ENCODE results near the gene IGFN1.

DNA sequence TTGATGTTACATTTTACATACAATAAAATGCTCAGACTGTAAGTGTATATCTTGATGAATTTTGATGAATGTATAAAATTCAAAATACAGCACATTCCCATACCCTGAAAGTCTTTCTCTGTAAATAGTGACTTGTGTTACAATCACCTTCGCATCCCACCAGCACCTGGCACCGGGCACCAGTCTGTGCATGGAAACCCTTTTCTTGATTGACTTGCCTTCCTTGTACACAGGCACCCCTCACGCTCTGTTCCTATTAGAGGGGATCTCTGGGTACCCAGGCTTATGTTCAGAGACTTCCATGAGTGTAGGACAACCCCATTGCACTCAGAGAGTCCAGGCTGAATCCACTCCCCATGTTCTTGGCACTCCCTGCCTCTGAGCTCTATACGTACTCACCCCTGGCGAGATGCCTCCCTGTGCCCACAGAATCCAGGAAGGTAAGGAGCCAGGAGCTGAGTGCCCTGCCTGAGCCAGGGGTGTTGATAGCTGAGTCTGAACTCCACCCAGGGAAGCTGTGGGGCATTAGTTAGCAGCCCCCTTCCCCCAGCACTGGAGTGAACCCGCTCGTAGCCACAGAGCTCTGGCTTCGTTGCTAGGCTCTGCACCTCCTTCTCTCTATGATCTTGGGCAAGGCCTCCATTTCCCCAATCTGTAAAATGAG, 70.2 kb downstream of the IGFN1 start:
- TF ChIP-seq JUN (IDR thresholded peaks at IDR 0.05; ENCODE audit: borderline replicate concordance, low read depth, low read length) (no peak), JUN (CRISPR knock-in tag; IDR thresholded peaks at IDR 0.05; ENCODE audit: borderline replicate concordance) (no peak), KDM1A (IDR thresholded peaks at IDR 0.05) (no peak), GATA2 (CRISPR knock-in tag; IDR thresholded peaks at IDR 0.05) (no peak), MCM7 (IDR thresholded peaks at IDR 0.05) (no peak), KAT7 (CRISPR knock-in tag; IDR thresholded peaks at IDR 0.05; ENCODE audit: borderline replicate concordance) (no peak), SAFB2 (IDR thresholded peaks at IDR 0.05; ENCODE audit: borderline replicate concordance, low read depth, low read length, severe bottlenecking) (no peak)
- TF ChIP-seq, protein P1, sequence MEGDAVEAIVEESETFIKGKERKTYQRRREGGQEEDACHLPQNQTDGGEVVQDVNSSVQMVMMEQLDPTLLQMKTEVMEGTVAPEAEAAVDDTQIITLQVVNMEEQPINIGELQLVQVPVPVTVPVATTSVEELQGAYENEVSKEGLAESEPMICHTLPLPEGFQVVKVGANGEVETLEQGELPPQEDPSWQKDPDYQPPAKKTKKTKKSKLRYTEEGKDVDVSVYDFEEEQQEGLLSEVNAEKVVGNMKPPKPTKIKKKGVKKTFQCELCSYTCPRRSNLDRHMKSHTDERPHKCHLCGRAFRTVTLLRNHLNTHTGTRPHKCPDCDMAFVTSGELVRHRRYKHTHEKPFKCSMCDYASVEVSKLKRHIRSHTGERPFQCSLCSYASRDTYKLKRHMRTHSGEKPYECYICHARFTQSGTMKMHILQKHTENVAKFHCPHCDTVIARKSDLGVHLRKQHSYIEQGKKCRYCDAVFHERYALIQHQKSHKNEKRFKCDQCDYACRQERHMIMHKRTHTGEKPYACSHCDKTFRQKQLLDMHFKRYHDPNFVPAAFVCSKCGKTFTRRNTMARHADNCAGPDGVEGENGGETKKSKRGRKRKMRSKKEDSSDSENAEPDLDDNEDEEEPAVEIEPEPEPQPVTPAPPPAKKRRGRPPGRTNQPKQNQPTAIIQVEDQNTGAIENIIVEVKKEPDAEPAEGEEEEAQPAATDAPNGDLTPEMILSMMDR (IDR thresholded peaks at IDR 0.05 in 2 of 3, conservative IDR thresholded peaks at IDR 0.05 in 1 of 3; ENCODE audit: insufficient read depth in 2 of 3, low read depth in 1 of 3, low read length in 3 of 3): no peak
- TF ChIP-seq, protein P2, sequence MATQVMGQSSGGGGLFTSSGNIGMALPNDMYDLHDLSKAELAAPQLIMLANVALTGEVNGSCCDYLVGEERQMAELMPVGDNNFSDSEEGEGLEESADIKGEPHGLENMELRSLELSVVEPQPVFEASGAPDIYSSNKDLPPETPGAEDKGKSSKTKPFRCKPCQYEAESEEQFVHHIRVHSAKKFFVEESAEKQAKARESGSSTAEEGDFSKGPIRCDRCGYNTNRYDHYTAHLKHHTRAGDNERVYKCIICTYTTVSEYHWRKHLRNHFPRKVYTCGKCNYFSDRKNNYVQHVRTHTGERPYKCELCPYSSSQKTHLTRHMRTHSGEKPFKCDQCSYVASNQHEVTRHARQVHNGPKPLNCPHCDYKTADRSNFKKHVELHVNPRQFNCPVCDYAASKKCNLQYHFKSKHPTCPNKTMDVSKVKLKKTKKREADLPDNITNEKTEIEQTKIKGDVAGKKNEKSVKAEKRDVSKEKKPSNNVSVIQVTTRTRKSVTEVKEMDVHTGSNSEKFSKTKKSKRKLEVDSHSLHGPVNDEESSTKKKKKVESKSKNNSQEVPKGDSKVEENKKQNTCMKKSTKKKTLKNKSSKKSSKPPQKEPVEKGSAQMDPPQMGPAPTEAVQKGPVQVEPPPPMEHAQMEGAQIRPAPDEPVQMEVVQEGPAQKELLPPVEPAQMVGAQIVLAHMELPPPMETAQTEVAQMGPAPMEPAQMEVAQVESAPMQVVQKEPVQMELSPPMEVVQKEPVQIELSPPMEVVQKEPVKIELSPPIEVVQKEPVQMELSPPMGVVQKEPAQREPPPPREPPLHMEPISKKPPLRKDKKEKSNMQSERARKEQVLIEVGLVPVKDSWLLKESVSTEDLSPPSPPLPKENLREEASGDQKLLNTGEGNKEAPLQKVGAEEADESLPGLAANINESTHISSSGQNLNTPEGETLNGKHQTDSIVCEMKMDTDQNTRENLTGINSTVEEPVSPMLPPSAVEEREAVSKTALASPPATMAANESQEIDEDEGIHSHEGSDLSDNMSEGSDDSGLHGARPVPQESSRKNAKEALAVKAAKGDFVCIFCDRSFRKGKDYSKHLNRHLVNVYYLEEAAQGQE (IDR thresholded peaks at IDR 0.05; ENCODE audit: borderline replicate concordance): no peak
- TF ChIP-seq, protein P2 (CRISPR knock-in tag; IDR thresholded peaks at IDR 0.05; ENCODE audit: low read depth): no peak

Measured in K562 (cell line).